CD4-positive, alpha-beta T cell treated with Interleukin-15 for 1 hour (primary cell): ENCODE results near the gene DHX8.
A peak's percentile ranks its signal among the peaks of the same experiment; 100 is the strongest.
"Not testable (repeated sequence)": the region's sequence is repeated elsewhere in the genome, so short reads cannot be mapped to it uniquely, and the experiment has no call there.

Experiments
- DNase-seq: peaks from one replicate; pipeline ENCODE4 v3.0.0-alpha.2; 2020

DHX8 gene

GRCh38 chr17:43483674-43484551 is at the start of gene DHX8:
DHX8 (plus strand) TSS chr17:43483975; CDS start chr17:43484038, 63 bp downstream.
- peak; percentile 97 for DNase-seq

GRCh38 chr17:43434902-43435319 is 48.9 kb upstream of the DHX8 start:
- no peak for DNase-seq

DNA sequence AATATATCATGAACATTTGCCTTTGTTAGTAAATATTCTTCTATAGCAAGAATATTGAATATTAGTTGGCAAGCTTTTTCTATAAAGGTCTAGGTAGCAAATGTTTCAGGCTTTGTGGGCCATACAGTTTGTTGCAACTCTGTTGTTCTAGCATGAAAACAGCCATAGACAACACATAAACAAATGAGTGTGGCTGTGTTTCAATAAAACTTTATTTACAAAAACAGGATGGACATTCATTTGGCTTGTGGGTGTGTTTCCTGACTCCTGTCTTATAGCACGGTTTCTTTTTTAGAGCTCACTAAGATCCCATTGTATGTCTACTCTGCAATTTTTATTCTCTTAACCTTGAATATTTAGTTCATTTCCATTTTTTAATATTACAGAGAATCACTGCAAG is 46.0 kb upstream of the DHX8 start:
- no peak for DNase-seq

- no peak for DNase-seq
Observed at GRCh38 chr17:43438626-43439025, 45.1 kb upstream of the DHX8 start.

- DNase-seq = no peak
Observed at GRCh38 chr17:43439041-43439440, 44.7 kb upstream of the DHX8 start.

DNA sequence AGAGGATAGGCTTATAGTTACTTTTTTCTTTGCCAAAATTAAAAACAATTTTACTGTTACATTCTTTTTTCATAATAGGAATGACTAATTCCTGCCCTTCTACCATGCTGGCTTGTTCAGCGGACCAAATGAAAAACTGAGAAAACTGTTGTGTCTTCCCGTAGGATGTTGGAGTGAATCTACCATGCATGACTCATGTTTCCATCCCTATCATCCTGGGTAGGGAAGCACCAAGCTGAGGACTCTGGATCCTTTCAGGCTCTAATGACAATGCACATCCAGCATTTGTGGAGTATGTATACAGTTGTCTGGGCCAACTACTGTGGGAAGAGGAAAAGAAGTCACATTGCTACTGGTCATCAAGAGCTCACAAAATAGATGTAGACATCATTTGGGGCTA is 41.1 kb upstream of the DHX8 start:
- DNase-seq = no peak

DNA sequence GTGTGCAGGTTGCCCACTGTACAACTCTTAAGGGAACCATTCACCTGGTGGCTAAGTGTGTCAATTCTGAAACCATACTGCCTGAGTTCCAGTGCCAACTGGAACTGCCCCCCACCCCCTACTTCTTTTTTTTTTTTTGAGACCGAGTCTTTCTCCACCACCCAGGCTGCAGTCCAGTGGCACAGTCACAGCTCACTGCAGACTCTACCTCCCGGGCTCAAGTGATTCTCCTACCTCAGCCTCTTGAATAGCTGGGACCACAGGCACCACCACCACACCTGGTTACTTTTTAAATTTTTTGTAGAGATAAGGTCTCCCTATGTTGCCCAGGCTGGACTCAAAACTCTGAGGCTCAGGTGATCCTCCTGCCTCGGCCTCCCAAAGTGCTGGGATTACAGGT is 40.4 kb upstream of the DHX8 start:
- DNase-seq = no peak

- DNase-seq = no peak
Observed at GRCh38 chr17:43444223-43445008, 39.4 kb upstream of the DHX8 start.

- DNase-seq = no peak
Observed at GRCh38 chr17:43445009-43445589, 38.7 kb upstream of the DHX8 start.

- no peak for DNase-seq
Observed at GRCh38 chr17:43446773-43447172, 37.0 kb upstream of the DHX8 start.

- DNase-seq = no peak
Observed at GRCh38 chr17:43448720-43449469, 34.9 kb upstream of the DHX8 start.

- DNase-seq = no peak
Observed at GRCh38 chr17:43449470-43450248, 34.1 kb upstream of the DHX8 start.

- not testable (repeated sequence) for DNase-seq
Observed at GRCh38 chr17:43450791-43451190, 33.0 kb upstream of the DHX8 start.

DNA sequence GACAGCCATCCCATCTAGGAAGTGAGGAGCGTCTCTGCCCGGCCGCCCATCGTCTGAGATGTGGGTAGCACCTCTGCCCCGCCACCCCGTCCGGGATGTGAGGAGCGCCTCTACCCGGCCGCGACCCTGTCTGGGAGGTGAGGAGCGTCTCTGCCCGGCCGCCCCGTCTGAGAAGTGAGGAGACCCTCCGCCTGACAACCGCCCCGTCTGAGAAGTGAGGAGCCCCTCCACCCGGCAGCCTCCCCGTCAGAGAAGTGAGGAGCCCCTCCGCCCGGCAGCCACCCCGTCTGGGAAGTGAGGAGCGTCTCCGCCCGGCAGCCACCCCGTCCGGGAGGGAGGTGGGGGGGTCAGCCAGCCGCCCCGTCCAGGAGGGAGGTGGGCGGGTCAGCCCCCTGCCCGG is 32.0 kb upstream of the DHX8 start:
- not testable (repeated sequence) for DNase-seq

GRCh38 chr17:43453331-43453812 is 30.4 kb upstream of the DHX8 start:
- DNase-seq = no peak

- DNase-seq = no peak
Observed at GRCh38 chr17:43454868-43455267, 28.9 kb upstream of the DHX8 start.

DNA sequence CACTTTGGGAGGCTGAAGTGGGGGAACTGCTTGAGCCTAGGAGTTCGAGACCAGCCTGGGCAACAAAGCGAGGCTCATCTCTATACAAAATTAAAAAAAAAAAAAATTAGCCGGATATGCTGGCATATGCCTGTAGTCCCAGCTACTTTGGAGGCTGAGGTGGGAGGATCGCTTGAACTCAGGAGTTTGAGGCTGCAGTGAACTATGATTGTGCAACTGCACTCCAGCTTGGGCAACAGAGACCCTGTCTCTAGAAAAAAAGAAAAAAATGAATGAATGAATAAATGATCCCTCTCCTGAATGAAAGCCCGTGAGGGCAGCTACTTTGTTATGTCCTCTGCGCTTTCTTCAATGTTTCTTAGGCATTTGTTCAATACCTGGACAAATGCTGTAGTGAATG is 27.7 kb upstream of the DHX8 start:
- no peak for DNase-seq

DNA sequence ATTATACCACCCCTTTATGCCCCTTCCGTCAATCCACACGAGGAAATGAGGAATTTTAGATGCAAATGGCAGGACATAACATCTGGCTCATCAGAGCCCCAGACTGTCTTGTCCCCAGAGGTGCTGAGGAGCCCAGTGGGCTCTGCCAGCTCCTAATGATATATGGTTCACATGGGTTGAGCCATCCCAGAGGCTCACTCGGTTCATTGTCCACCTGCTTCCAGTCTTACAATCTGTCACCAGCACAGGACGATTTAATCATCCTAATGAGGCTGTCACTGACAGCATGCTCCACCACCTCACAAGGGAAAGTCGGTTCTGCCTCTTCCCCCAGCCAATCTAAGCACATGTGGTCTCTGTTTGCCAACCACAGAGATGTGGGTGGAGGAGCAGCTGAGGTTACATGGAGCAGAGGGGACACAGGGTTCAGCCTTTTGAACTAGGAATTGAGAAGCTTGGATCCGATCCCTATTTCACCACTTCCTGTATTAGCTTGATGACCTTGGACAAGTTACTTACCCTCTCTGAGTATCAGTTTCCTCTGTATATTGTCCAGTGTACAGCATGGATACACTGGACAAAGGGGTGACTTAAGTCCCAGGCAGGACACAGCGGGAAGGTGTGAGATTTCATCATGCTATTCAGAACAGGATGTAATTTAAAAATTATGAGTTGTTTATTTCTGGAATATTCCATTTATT is 27.0 kb upstream of the DHX8 start:
- DNase-seq = no peak

DNA sequence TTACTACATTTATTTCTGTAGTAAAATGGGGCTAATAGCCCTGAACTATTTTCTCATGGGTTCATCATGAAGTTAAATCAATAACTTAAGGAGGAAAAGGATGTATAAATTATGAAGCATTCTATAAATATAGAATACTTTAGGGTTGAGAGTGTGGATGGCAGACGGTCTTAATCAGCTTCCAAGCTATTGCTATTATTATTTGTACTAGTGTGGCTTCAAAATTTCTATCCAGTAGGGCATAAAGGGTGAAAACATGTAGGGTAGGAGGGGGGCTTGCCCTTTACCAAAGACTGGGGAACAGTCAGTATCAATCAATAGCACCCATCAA is 26.4 kb upstream of the DHX8 start:
- DNase-seq = no peak

GRCh38 chr17:43459878-43460277 is 23.9 kb upstream of the DHX8 start:
- DNase-seq = not testable (repeated sequence)

GRCh38 chr17:43461185-43461584 is 22.6 kb upstream of the DHX8 start:
- DNase-seq = no peak
